Prostate gland (tissue), 2 donors: Measurements from ENCODE around the gene ATXN1.
"Not testable (repeated sequence)": the region's sequence is repeated elsewhere in the genome, so short reads cannot be mapped to it uniquely, and the experiment has no call there.

ENCODE experiments used
- POLR2A ChIP-seq: fragments of 450-650 bp; IDR thresholded peaks from one replicate; pipeline ENCODE4 v1.6.1; 2016; ENCODE audit warnings: antibody characterized with exemption, mild to moderate bottlenecking
- TF ChIP-seq, protein P1 (sequence below), 4 experiments: fragments of 200-600 bp in 2 of 4; fragments of 450-650 bp in 2 of 4; sonication (generic) in 2 of 4; IDR thresholded peaks; 1 replicate in 3 of 4; 2 replicates in 1 of 4; pipeline ENCODE4 v1.5.1; 2016 to 2019; ENCODE audit warnings: antibody characterized with exemption in 4 of 4, mild to moderate bottlenecking in 2 of 4, moderate library complexity in 2 of 4

DNA sequence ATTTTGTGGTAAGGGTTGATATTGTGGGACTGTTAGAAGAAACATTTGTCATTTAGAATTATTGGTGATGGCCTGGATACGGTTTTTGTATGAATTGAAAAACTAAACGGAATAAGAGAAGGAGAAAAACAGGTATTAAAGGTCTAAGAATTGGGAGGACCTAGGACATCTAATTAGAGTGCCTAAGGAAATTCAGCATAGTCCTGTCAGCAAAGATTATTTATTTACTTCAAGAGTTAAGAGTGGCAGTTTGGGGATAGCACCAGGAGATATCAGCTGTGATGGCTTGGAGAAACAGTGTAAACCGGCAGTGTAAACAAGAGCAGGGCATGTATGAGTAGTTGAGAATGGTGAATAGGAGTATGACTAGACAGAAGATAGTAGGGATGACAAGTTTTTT is 501.7 kb downstream of the ATXN1 start:
- not testable (repeated sequence) for TF ChIP-seq POLR2A
- TF ChIP-seq, protein P1, sequence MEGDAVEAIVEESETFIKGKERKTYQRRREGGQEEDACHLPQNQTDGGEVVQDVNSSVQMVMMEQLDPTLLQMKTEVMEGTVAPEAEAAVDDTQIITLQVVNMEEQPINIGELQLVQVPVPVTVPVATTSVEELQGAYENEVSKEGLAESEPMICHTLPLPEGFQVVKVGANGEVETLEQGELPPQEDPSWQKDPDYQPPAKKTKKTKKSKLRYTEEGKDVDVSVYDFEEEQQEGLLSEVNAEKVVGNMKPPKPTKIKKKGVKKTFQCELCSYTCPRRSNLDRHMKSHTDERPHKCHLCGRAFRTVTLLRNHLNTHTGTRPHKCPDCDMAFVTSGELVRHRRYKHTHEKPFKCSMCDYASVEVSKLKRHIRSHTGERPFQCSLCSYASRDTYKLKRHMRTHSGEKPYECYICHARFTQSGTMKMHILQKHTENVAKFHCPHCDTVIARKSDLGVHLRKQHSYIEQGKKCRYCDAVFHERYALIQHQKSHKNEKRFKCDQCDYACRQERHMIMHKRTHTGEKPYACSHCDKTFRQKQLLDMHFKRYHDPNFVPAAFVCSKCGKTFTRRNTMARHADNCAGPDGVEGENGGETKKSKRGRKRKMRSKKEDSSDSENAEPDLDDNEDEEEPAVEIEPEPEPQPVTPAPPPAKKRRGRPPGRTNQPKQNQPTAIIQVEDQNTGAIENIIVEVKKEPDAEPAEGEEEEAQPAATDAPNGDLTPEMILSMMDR (IDR thresholded peaks at IDR 0.05): not testable (repeated sequence)
